SIG-M5 (cell line): ENCODE measurements around the gene ZFYVE9.
"Not testable (repeated sequence)": the region's sequence is repeated elsewhere in the genome, so short reads cannot be mapped to it uniquely, and the experiment has no call there.

Source experiments
- DNase-seq: peaks from one replicate; lab custom pipeline; 2025; lab: John Stamatoyannopoulos, UW

The ZFYVE9 gene, protein sequence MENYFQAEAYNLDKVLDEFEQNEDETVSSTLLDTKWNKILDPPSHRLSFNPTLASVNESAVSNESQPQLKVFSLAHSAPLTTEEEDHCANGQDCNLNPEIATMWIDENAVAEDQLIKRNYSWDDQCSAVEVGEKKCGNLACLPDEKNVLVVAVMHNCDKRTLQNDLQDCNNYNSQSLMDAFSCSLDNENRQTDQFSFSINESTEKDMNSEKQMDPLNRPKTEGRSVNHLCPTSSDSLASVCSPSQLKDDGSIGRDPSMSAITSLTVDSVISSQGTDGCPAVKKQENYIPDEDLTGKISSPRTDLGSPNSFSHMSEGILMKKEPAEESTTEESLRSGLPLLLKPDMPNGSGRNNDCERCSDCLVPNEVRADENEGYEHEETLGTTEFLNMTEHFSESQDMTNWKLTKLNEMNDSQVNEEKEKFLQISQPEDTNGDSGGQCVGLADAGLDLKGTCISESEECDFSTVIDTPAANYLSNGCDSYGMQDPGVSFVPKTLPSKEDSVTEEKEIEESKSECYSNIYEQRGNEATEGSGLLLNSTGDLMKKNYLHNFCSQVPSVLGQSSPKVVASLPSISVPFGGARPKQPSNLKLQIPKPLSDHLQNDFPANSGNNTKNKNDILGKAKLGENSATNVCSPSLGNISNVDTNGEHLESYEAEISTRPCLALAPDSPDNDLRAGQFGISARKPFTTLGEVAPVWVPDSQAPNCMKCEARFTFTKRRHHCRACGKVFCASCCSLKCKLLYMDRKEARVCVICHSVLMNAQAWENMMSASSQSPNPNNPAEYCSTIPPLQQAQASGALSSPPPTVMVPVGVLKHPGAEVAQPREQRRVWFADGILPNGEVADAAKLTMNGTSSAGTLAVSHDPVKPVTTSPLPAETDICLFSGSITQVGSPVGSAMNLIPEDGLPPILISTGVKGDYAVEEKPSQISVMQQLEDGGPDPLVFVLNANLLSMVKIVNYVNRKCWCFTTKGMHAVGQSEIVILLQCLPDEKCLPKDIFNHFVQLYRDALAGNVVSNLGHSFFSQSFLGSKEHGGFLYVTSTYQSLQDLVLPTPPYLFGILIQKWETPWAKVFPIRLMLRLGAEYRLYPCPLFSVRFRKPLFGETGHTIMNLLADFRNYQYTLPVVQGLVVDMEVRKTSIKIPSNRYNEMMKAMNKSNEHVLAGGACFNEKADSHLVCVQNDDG (N-terminal part only)

GRCh38 chr1:52141513-52142219 lies at the start of gene ZFYVE9:
TSS of gene ZFYVE9 (plus strand) at chr1:52142089. CDS start at chr1:52233207, 91,118 bp downstream.
- no peak for DNase-seq

- not testable (repeated sequence) for DNase-seq
Measured at GRCh38 chr1:52094300-52094699, 47.6 kb upstream of the ZFYVE9 start.

GRCh38 chr1:52096216-52096615 lies 45.7 kb upstream of the ZFYVE9 start:
- DNase-seq: no peak

GRCh38 chr1:52098139-52098871 lies 43.6 kb upstream of the ZFYVE9 start:
- DNase-seq: no peak

DNA sequence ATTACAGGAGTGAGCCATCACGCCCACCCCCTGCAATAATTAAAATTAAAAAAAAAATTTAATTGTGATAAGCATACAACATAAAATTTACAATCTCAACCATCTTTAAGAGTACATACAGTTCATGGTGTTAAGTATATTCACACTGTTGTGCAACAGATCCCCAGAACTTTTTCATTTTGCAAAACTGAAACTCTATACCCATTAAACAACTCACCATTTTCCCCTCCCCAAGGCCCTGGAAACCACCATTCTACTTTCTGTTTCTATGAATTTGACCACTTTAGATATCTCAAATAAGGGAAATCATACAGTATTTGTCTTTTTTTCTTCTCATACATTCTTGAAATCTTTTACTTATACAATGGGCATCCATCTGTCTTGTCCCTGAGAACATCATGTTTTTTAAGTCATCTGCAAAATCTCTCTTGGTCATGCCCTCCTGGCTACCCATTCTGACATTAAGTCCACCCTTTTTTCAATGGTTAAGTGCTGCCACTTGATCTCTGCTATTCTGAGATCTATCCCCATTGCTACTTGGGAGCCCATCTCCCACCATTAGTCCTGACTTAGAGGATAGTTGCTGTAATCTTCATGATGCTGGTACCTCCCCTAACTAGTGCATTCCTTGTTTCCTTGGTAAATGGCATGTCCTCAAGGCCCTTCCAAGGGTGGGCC lies 39.4 kb upstream of the ZFYVE9 start:
- no peak for DNase-seq

- no peak for DNase-seq
Measured at GRCh38 chr1:52111492-52111891, 30.4 kb upstream of the ZFYVE9 start.

DNA sequence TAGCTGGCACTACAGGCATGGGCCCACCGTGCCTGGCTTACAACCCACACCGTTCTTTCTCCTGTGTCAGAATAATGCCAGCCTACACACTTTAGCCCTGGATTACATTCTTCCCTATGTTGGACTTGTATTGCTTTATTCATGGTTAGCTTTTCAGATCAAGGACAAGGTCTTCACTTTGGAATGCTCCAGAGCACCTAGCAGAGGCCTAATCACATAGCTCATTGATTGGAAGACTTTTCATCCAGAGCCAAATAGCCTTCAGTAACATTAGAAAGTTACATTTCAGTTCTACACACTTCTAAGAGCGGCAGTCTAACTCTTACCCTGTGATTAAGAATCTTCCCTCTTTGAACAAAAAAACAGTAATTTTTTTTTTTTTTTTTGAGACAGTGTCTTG lies 29.4 kb upstream of the ZFYVE9 start:
- no peak for DNase-seq

- DNase-seq: no peak
Measured at GRCh38 chr1:52119301-52120079, 22.4 kb upstream of the ZFYVE9 start.

GRCh38 chr1:52122384-52122783 lies 19.5 kb upstream of the ZFYVE9 start:
- no peak for DNase-seq

DNA sequence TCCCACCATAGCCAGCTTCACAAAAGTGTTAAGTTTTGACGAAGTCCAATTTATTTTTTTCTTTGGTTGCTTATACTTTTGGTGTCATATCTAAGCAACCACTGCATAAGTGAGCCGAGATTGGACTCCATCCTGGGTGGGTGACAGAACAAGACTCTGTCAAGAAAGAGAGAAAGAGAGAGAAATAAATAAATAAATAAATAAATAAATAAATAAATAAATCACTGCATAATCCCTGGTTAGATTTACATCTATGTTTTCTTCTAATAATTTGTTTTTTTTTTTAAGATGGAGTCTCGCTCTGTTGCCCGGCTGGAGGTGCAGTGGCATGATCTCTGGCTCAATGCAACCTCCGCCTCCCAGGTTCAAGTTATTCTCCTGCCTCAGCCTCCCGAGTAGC lies 18.3 kb upstream of the ZFYVE9 start:
- DNase-seq: no peak

- no peak for DNase-seq
Measured at GRCh38 chr1:52125736-52126359, 16.0 kb upstream of the ZFYVE9 start.

GRCh38 chr1:52127181-52128180 lies 14.4 kb upstream of the ZFYVE9 start:
- DNase-seq: no peak

GRCh38 chr1:52139817-52140540 lies 1.9 kb upstream of the ZFYVE9 start:
- peak; percentile 49 for DNase-seq

DNA sequence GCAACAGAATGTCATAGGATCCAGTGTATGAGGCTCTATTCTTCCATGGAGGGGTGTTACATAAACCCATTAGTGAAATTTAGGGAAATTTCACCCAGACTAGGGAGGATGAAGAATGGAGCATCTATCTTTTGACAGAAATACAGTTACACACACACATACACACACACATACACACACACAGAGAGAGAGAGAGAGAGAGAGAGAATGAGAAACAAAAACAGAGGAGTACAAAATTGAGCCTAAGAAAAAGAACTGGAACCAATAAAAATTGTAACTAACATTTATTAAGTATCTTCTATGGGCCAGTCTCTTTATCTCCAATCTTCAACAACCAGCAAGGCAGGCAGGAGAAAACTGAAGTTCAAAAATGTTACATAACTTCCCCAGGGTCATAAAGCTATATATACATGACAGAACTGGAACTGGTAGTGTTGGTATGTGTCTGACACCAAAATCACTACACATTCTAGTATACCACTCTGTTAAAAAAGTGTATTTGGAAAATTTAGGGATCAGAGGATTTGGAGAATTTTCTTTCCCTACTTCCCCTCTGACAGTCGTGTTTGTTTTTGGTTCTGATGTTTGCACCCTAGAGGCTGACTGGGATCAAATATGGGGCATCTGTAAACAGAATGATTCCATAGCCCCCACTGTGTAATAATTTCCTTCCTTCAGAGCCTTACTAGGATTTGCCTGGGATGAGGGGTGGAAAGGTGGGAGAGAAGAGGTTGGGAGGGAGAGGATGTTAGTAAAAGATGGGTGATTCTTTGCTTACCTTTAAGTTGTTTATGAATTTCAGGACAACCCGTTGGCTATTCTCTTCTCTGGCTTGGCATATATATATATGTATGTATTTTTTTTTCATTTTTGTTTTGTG lies 1.0 kb upstream of the ZFYVE9 start:
- DNase-seq: no peak

- DNase-seq: no peak
Measured at GRCh38 chr1:52142220-52143183, 613 bp downstream of the ZFYVE9 start.
